GM12891 (cell line): ENCODE measurements around the gene PLEKHA3.
A peak's percentile ranks its signal among the peaks of the same experiment; 100 is the strongest.

ENCODE experiments used
- POLR2A ChIP-seq: IDR thresholded peaks from 2 replicates; pipeline ENCODE4 v1.6.1; 2011; ENCODE audit warnings: low read depth, low read length, control low read depth
- POLR2AphosphoS5 ChIP-seq: IDR thresholded peaks from 2 replicates; pipeline ENCODE4 v1.6.1; 2011; ENCODE audit warnings: low read depth, low read length, control low read depth
- POU2F2 ChIP-seq: IDR thresholded peaks from 2 replicates; pipeline ENCODE4 v1.6.1; 2011; ENCODE audit warnings: low read depth, mild to moderate bottlenecking, control low read depth, low read length, moderate library complexity
- SPI1 ChIP-seq: IDR thresholded peaks from 2 replicates; pipeline ENCODE4 v1.6.1; 2011; ENCODE audit warnings: low read depth, low read length, control low read depth
- TAF1 ChIP-seq: IDR thresholded peaks from 2 replicates; pipeline ENCODE4 v1.6.1; 2011; ENCODE audit warnings: low read depth, low read length, control low read depth

- peak; percentile 29; the same call in 1 of the 2 replicates for TF ChIP-seq POLR2A
- TF ChIP-seq POU2F2: no peak
- TF ChIP-seq POLR2AphosphoS5: 0 out of 2 replicates have a peak, but pooled peaks have one; percentile 20
- TF ChIP-seq TAF1: no peak
- no peak for TF ChIP-seq SPI1
These were observed at the start of gene PLEKHA3 for GRCh38 chr2:178480227-178481181.
